ENCODE data around the gene C5orf15.

C5orf15 gene

GRCh38 chr5:133928587-133929393, 39.6 kb downstream of the C5orf15 start:
- H3K27me3 Mint-ChIP-seq = no peaks in the 10 kb centered on the region
- H3K4me1 Mint-ChIP-seq = peaks cover 67% of the 10 kb centered on the region
- peak overlapping the region; percentile 96 for H3K27ac Mint-ChIP-seq
- peak; percentile 57 for ATAC-seq
- no peaks in the 10 kb centered on the region for H3K9me3 Mint-ChIP-seq
- H3K4me3 Mint-ChIP-seq = no peak overlapping the region
- no peaks in the 10 kb centered on the region for H3K36me3 Mint-ChIP-seq

GRCh38 chr5:133927300-133928180, 40.9 kb downstream of the C5orf15 start:
- H3K4me3 Mint-ChIP-seq = no peak overlapping the region
- H3K27me3 Mint-ChIP-seq = no peaks in the 10 kb centered on the region
- no peak for ATAC-seq
- H3K36me3 Mint-ChIP-seq = no peaks in the 10 kb centered on the region
- H3K27ac Mint-ChIP-seq = peak overlapping the region; percentile 96
- peaks cover 55% of the 10 kb centered on the region for H3K4me1 Mint-ChIP-seq
- no peaks in the 10 kb centered on the region for H3K9me3 Mint-ChIP-seq

- Mint-ChIP-seq H3K36me3 (no peaks in the 10 kb centered on the region), H3K9me3 (no peaks in the 10 kb centered on the region), H3K27me3 (no peaks in the 10 kb centered on the region), H3K4me3 (no peak overlapping the region), H3K4me1 (peaks cover 46% of the 10 kb centered on the region), H3K27ac (peak overlapping the region; percentile 96)
- ATAC-seq = no peak
Measured at GRCh38 chr5:133926489-133927299, 41.7 kb downstream of the C5orf15 start.

- peak overlapping the region; percentile 96 for H3K27ac Mint-ChIP-seq
Measured at GRCh38 chr5:133925866-133926488, 42.4 kb downstream of the C5orf15 start.

GRCh38 chr5:133925269-133925668, 43.2 kb downstream of the C5orf15 start:
- no peak overlapping the region for H3K4me3 Mint-ChIP-seq
- H3K9me3 Mint-ChIP-seq = no peaks in the 10 kb centered on the region
- ATAC-seq = no peak
- no peaks in the 10 kb centered on the region for H3K36me3 Mint-ChIP-seq
- H3K27ac Mint-ChIP-seq = peak overlapping the region; percentile 4
- peaks cover 41% of the 10 kb centered on the region for H3K4me1 Mint-ChIP-seq
- no peaks in the 10 kb centered on the region for H3K27me3 Mint-ChIP-seq

More at GRCh38 chr5:133925866-133926488, 42.4 kb downstream of the C5orf15 start:
- no peak for ATAC-seq
- no peaks in the 10 kb centered on the region for H3K27me3 Mint-ChIP-seq
- no peaks in the 10 kb centered on the region for H3K36me3 Mint-ChIP-seq
- peaks cover 41% of the 10 kb centered on the region for H3K4me1 Mint-ChIP-seq
- no peak overlapping the region for H3K4me3 Mint-ChIP-seq
- H3K9me3 Mint-ChIP-seq = no peaks in the 10 kb centered on the region

- Mint-ChIP-seq H3K9me3 (no peaks in the 10 kb centered on the region), H3K36me3 (no peaks in the 10 kb centered on the region), H3K4me3 (no peak overlapping the region), H3K27me3 (no peaks in the 10 kb centered on the region), H3K27ac (peak overlapping the region; percentile 4), H3K4me1 (peaks cover 41% of the 10 kb centered on the region)
- no peak for ATAC-seq
Measured at GRCh38 chr5:133924221-133924920, 44.1 kb downstream of the C5orf15 start.

- Mint-ChIP-seq H3K36me3 (no peaks in the 10 kb centered on the region), H3K4me3 (no peak overlapping the region), H3K4me1 (peaks cover 30% of the 10 kb centered on the region), H3K27ac (no peak overlapping the region), H3K9me3 (no peaks in the 10 kb centered on the region), H3K27me3 (no peaks in the 10 kb centered on the region)
- no peak for ATAC-seq
Measured at GRCh38 chr5:133921979-133922378, 46.4 kb downstream of the C5orf15 start.

- H3K27ac Mint-ChIP-seq = peak overlapping the region; percentile 28
- no peak overlapping the region for H3K4me3 Mint-ChIP-seq
- no peak for ATAC-seq
Measured at GRCh38 chr5:133921069-133921468, 47.4 kb downstream of the C5orf15 start.

GRCh38 chr5:133919148-133920136, 49.0 kb downstream of the C5orf15 start:
- Mint-ChIP-seq H3K9me3 (no peaks in the 10 kb centered on the region), H3K27me3 (no peaks in the 10 kb centered on the region), H3K4me1 (peaks cover 19% of the 10 kb centered on the region), H3K27ac (peak overlapping the region; percentile 50), H3K36me3 (no peaks in the 10 kb centered on the region), H3K4me3 (no peak overlapping the region)
- no peak for ATAC-seq

More at GRCh38 chr5:133921069-133921468, 47.4 kb downstream of the C5orf15 start:
- H3K4me1 Mint-ChIP-seq = peaks cover 30% of the 10 kb centered on the region
- no peaks in the 10 kb centered on the region for H3K27me3 Mint-ChIP-seq
- H3K36me3 Mint-ChIP-seq = no peaks in the 10 kb centered on the region
- no peaks in the 10 kb centered on the region for H3K9me3 Mint-ChIP-seq

- H3K9me3 Mint-ChIP-seq = no peaks in the 10 kb centered on the region
- no peaks in the 10 kb centered on the region for H3K27me3 Mint-ChIP-seq
- no peaks in the 10 kb centered on the region for H3K36me3 Mint-ChIP-seq
- no peak for ATAC-seq
- peak overlapping the region; percentile 50 for H3K27ac Mint-ChIP-seq
- H3K4me3 Mint-ChIP-seq = no peak overlapping the region
- peaks cover 19% of the 10 kb centered on the region for H3K4me1 Mint-ChIP-seq
Measured at GRCh38 chr5:133918731-133919130, 49.7 kb downstream of the C5orf15 start.

- Mint-ChIP-seq H3K27ac (peak overlapping the region; percentile 50), H3K36me3 (no peaks in the 10 kb centered on the region), H3K9me3 (no peaks in the 10 kb centered on the region), H3K4me1 (peaks cover 19% of the 10 kb centered on the region), H3K27me3 (no peaks in the 10 kb centered on the region), H3K4me3 (no peak overlapping the region)
- no peak for ATAC-seq
Measured at GRCh38 chr5:133918316-133918715, 50.1 kb downstream of the C5orf15 start.

- H3K9me3 Mint-ChIP-seq = no peaks in the 10 kb centered on the region
- no peak overlapping the region for H3K4me3 Mint-ChIP-seq
- H3K27me3 Mint-ChIP-seq = no peaks in the 10 kb centered on the region
- peaks cover 19% of the 10 kb centered on the region for H3K4me1 Mint-ChIP-seq
- H3K27ac Mint-ChIP-seq = peak overlapping the region; percentile 3
- H3K36me3 Mint-ChIP-seq = no peaks in the 10 kb centered on the region
- no peak for ATAC-seq
Measured at GRCh38 chr5:133917785-133918184, 50.6 kb downstream of the C5orf15 start.

- Mint-ChIP-seq H3K4me3 (no peak overlapping the region), H3K27ac (peak overlapping the region; percentile 3), H3K27me3 (no peaks in the 10 kb centered on the region), H3K9me3 (no peaks in the 10 kb centered on the region), H3K4me1 (peaks cover 19% of the 10 kb centered on the region), H3K36me3 (no peaks in the 10 kb centered on the region)
- ATAC-seq = no peak
Measured at GRCh38 chr5:133916914-133917313, 51.5 kb downstream of the C5orf15 start.
